Keratinocyte (primary cell): ENCODE data around the gene TMEM184A. TPM values are rescaled to one million over a fixed set of nuclear protein-coding genes. Genes with fewer than 3 reads are reported as not detected.

Source experiments
- DNase-seq: peaks from one replicate; pipeline ENCODE4 v3.0.0-alpha.2; 2011; ENCODE audit warnings: low read depth, missing footprints, low spot score
- FAIRE-seq: peaks from 2 replicates; lab custom pipeline; 2011; peaks lifted over from hg19 to GRCh38; lab: Jason Lieb, UNC
- H2AFZ ChIP-seq: 2 replicates; pipeline ENCODE4 v1.6.0; 2012; ENCODE audit warnings: low read length, control low read depth, inconsistent platforms; ENCODE audit not compliant: control insufficient read depth
- H3K27ac ChIP-seq: 2 replicates; pipeline ENCODE4 v1.5.1; 2011; ENCODE audit warnings: low read length; ENCODE audit not compliant: control insufficient read depth, insufficient read depth
- H3K27me3 ChIP-seq: 3 replicates; pipeline ENCODE4 v1.6.0; 2011; ENCODE audit warnings: low read length; ENCODE audit not compliant: control insufficient read depth, insufficient read depth; ENCODE audit errors: extremely low read depth
- H3K36me3 ChIP-seq, 2 experiments: 2 replicates in 1 of 2; 3 replicates in 1 of 2; pipeline ENCODE4 v1.5.1; 2011; ENCODE audit warnings: low read length in 2 of 2, mild to moderate bottlenecking in 1 of 2; ENCODE audit not compliant: control insufficient read depth in 2 of 2, insufficient read depth in 2 of 2; ENCODE audit errors: extremely low read depth in 1 of 2
- H3K4me1 ChIP-seq: 3 replicates; pipeline ENCODE4 v1.5.1; 2011; ENCODE audit warnings: low read length; ENCODE audit not compliant: control insufficient read depth, insufficient read depth; ENCODE audit errors: extremely low read depth
- H3K4me2 ChIP-seq: 3 replicates; pipeline ENCODE4 v1.6.0; 2011; ENCODE audit warnings: low read depth, low read length; ENCODE audit not compliant: control insufficient read depth, insufficient read depth; ENCODE audit errors: extremely low read depth
- H3K4me3 ChIP-seq, 3 experiments: fragments of 200-600 bp in 1 of 3; sonication (generic) in 1 of 3; 2 replicates in 2 of 3; 3 replicates in 1 of 3; pipeline ENCODE4 v1.5.1; 2011 to 2016; ENCODE audit warnings: low read length in 3 of 3, mild to moderate bottlenecking in 3 of 3, control low read depth in 2 of 3, inconsistent platforms in 1 of 3, low read depth in 1 of 3, mixed read lengths in 1 of 3, mixed run types in 1 of 3, moderate library complexity in 1 of 3; ENCODE audit not compliant: control insufficient read depth in 2 of 3, insufficient read depth in 2 of 3; ENCODE audit errors: extremely low read depth in 1 of 3
- H3K79me2 ChIP-seq: 2 replicates; pipeline ENCODE4 v1.6.0; 2012; ENCODE audit warnings: low read length; ENCODE audit not compliant: control insufficient read depth, insufficient read depth
- H3K9ac ChIP-seq: 3 replicates; pipeline ENCODE4 v1.6.0; 2011; ENCODE audit warnings: low read length; ENCODE audit not compliant: control insufficient read depth, insufficient read depth; ENCODE audit errors: extremely low read depth
- H3K9me1 ChIP-seq: 3 replicates; pipeline ENCODE4 v1.6.0; 2011; ENCODE audit warnings: low read length; ENCODE audit not compliant: control insufficient read depth, insufficient read depth; ENCODE audit errors: extremely low read depth
- H3K9me3 ChIP-seq: 2 replicates; pipeline ENCODE4 v1.5.1; 2012; ENCODE audit warnings: low read depth, low read length; ENCODE audit not compliant: control insufficient read depth
- H4K20me1 ChIP-seq: 3 replicates; pipeline ENCODE4 v1.6.0; 2011; ENCODE audit warnings: low read length; ENCODE audit not compliant: control insufficient read depth, insufficient read depth; ENCODE audit errors: extremely low read depth
- CTCF ChIP-seq, 3 experiments: IDR thresholded peaks in 1 of 3; conservative IDR thresholded peaks in 1 of 3; optimal IDR thresholded peaks in 1 of 3; 2 replicates in 2 of 3; 3 replicates in 1 of 3; pipeline versions ENCODE3 to v1.5.1; 2011; ENCODE audit warnings: low read length in 3 of 3, mild to moderate bottlenecking in 3 of 3, moderate library complexity in 2 of 3, control low read depth in 1 of 3, inconsistent platforms in 1 of 3; ENCODE audit not compliant: insufficient read depth in 2 of 3; ENCODE audit errors: extremely low read depth in 1 of 3
- EZH2 ChIP-seq: IDR thresholded peaks from one replicate; pipeline ENCODE4 v1.6.1; 2012; ENCODE audit warnings: inconsistent platforms, mild to moderate bottlenecking, low read length, moderate library complexity
- dilution Hi-C: fragments of 300-500 bp; cut with MboI; formaldehyde crosslinking; loops from one replicate; pipeline ENCODE4 v1.7.0; 2020; ENCODE audit warnings: low sequenced_read_pairs; ENCODE audit not compliant: extremely low pct_ligation_motif_present
- polyA plus RNA-seq, 5 experiments: library from polyadenylated mRNA; depleted of rRNA in 3 of 5; stranded (reverse) in 3 of 5; stranded (forward) in 1 of 5; unstranded in 1 of 5; fragments of >200 nt; gene quantifications; 1 replicate in 1 of 5; 2 replicates in 3 of 5; 3 replicates in 1 of 5; pipeline versions ENCODE4 v1.2.1 to v1.2.3, GENCODE V29; 2011 to 2012; ENCODE audit warnings: missing spikeins in 2 of 5, low read depth in 1 of 5, low replicate concordance in 1 of 5

The TMEM184A gene
- polyA plus RNA-seq, 1 donor (not counting 4 experiments of a cell fraction or from before 2014, with no cell fraction given): 2.9 TPM

DNA sequence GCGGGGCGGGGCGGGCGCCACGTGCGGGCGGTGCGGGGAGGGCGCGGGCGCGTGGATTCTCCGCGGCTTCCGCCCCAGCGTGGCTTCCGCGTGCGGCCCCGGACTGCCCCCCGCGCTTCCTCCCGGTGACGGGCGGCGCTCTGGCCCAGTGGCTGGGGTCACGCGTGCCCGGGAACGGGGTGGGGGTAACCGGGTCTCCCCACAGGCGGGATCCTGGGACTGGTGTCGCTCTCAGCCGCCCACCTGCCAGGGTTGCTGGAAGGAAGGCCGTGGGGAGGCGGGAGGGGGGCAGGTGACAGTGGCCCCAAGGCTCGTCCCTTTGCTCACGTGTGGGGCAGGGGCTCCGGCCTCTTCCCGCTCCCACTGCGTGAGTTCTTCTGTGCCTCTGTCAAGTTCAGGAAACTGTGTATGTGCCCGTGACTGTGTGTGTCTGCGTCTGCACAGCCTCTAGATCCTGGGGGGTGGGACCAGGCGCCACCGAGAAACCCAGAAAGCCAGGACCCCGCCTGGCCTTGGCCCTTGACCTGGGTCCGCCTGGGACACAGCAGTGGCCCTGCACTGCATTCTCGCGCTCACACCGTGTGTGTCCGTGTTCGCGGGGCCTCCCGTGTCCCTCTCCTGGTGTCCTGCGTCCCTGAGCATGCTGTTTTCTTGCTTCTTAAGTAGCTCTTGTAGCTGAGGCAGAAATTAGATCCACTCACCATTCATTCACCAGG lies 24.6 kb downstream of the TMEM184A start:
- Histone ChIP-seq H3K9ac (peak overlapping the region; percentile 86), H3K4me3 (peak overlapping the region; percentile 80 to 89 (median 80)), H3K27me3 (no peaks in the 10 kb centered on the region), H3K4me2 (peak overlapping the region; percentile 83), H3K9me3 (no peaks in the 10 kb centered on the region), H3K9me1 (peaks cover 3% of the 10 kb centered on the region), H3K27ac (peak overlapping the region; percentile 90), H3K4me1 (peaks cover 45% of the 10 kb centered on the region), H4K20me1 (peaks cover 7% of the 10 kb centered on the region), H3K36me3 (peaks cover 4 to 6% of the 10 kb centered on the region in 2 experiments), H2AFZ (no peak overlapping the region), H3K79me2 (peaks cover 41% of the 10 kb centered on the region)
- DNase-seq (no peak), FAIRE-seq (no peak)
- TF ChIP-seq CTCF (optimal IDR thresholded peaks at IDR 0.05 in 1 of 3, IDR thresholded peaks at IDR 0.05 in 1 of 3, conservative IDR thresholded peaks at IDR 0.05 in 1 of 3; ENCODE audit: extremely low read depth in 1 of 3, insufficient read depth in 2 of 3, low read length in 3 of 3): no peak
- TF ChIP-seq EZH2: no peak
- dilution Hi-C loops: no loop called here

DNA sequence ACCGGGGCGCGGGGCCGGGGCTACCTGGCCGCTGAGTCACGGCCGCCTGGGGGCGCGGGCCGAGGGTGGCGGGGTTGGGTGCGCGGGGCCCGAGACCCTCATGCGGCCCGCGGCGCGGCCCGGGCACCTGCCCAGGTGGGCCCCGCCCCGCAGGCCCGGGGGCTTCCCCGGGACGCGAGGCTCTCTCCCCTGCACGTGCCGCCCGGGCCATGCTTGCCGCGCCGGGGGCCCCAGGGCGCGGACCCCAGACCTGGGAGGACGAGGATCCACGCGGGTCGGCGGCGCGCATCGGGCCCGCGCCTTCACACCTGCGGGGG lies 25.1 kb downstream of the TMEM184A start:
- Histone ChIP-seq H3K9ac (peak overlapping the region; percentile 86), H2AFZ (no peak overlapping the region)

More for the DNA sequence above, 25.1 kb downstream of the TMEM184A start:
- Histone ChIP-seq H4K20me1 (peaks cover 5% of the 10 kb centered on the region), H3K36me3 (peaks cover 1 to 3% of the 10 kb centered on the region in 2 experiments), H3K4me3 (peak overlapping the region in 2 of 3 experiments; percentile 80), H3K27ac (no peak overlapping the region), H3K9me1 (peaks cover 3% of the 10 kb centered on the region), H3K4me2 (no peak overlapping the region), H3K79me2 (peaks cover 36% of the 10 kb centered on the region), H3K9me3 (no peaks in the 10 kb centered on the region), H3K27me3 (no peaks in the 10 kb centered on the region), H3K4me1 (peaks cover 44% of the 10 kb centered on the region)
- TF ChIP-seq CTCF (optimal IDR thresholded peaks at IDR 0.05 in 1 of 3, IDR thresholded peaks at IDR 0.05 in 1 of 3, conservative IDR thresholded peaks at IDR 0.05 in 1 of 3; ENCODE audit: extremely low read depth in 1 of 3, insufficient read depth in 2 of 3, low read length in 3 of 3) (no peak), EZH2 (no peak)
- dilution Hi-C loops: no loop called here
- no peak for DNase-seq
- no peak for FAIRE-seq
